Ovary (tissue), 9 donors: Measurements from ENCODE around the gene NCS1. TPM values are rescaled to one million over a fixed set of nuclear protein-coding genes. Genes with fewer than 3 reads are reported as not detected.

Experiments used
- DNase-seq, 5 donors: peaks; one replicate each; pipeline ENCODE4 v3.0.0-alpha.2; 2019 to 2020
- H3K27ac ChIP-seq, 2 donors: fragments of 200-600 bp; one replicate each; pipeline versions ENCODE4 v1.5.1 to v1.8.0; 2019 to 2022
- H3K27me3 ChIP-seq: fragments of 200-600 bp; one replicate; pipeline ENCODE4 v1.8.0; 2022
- H3K36me3 ChIP-seq: fragments of 200-600 bp; sonication (generic); one replicate; pipeline ENCODE4 v1.5.1; 2019
- H3K4me1 ChIP-seq: one replicate; pipeline ENCODE4 v1.8.1; 2013; ENCODE audit warnings: mild to moderate bottlenecking, moderate library complexity; ENCODE audit not compliant: insufficient read depth
- H3K4me3 ChIP-seq: fragments of 200-600 bp; sonication (generic); one replicate; pipeline ENCODE4 v1.5.1; 2017
- H3K9me3 ChIP-seq, 2 donors: fragments of 200-600 bp in 1 of 2; sonication (generic) in 1 of 2; one replicate each; pipeline versions ENCODE4 v1.5.1 to v1.8.1; 2013 to 2019; ENCODE audit warnings: mild to moderate bottlenecking in 1 of 2, moderate library complexity in 1 of 2
- CTCF ChIP-seq, 3 donors: fragments of 450-650 bp in 2 of 3; fragments of 200-600 bp in 1 of 3; IDR thresholded peaks; one replicate each; pipeline versions ENCODE4 v1.5.1 to v1.8.0; 2016 to 2022; ENCODE audit warnings: antibody characterized with exemption in 3 of 3, mild to moderate bottlenecking in 1 of 3
- EP300 ChIP-seq: sonication (generic); formaldehyde crosslinking; IDR thresholded peaks from one replicate; pipeline ENCODE4 v1.6.1; 2017; ENCODE audit warnings: antibody characterized with exemption
- POLR2A ChIP-seq: fragments of 450-650 bp; IDR thresholded peaks from one replicate; pipeline ENCODE4 v1.6.1; 2017; ENCODE audit warnings: antibody characterized with exemption, mild to moderate bottlenecking, moderate library complexity
- WGBS, 3 donors: extraction: QIAGEN DNeasy Blood & Tissue Kit in 1 of 3; methylation state at CpG; one replicate each; pipeline versions ENCODE4 v1.1.5 to v1.1.7; 2013 to 2017; 5-methylcytosine and 5-hydroxymethylcytosine counted together
- intact Hi-C, 4 donors: fragments of 100-400 bp; cut with DNase I; formaldehyde crosslinking; loops; one replicate each; pipeline versions ENCODE4 v1.11.0 to v1.15.1; 2022 to 2023
- polyA plus RNA-seq, 2 donors: library from polyadenylated mRNA; stranded (reverse); fragments of 200-250 nt in 1 of 2; fragments of 350-450 nt in 1 of 2; fragmentation: Illumina TruSeq in 1 of 2; extraction: RNeasy Lipid Tissue Mini Kit (QIAGEN cat#74804) in 1 of 2; gene quantifications; one replicate each; pipeline ENCODE4 v1.2.3, GENCODE V29; 2013 to 2014
- total RNA-seq, 7 donors: library from RNA; depleted of rRNA in 2 of 7; stranded (reverse); fragments of >200 nt in 2 of 7; fragmentation: NEBNext Ultra II Directional in 3 of 7; extraction: Animal tissue kit (Norgen Biotek cat#: 25700) in 3 of 7; gene quantifications; one replicate each; pipeline versions ENCODE4 v1.1.0 to v1.2.4, GENCODE V29; 2016 to 2023
- donor health status: DM: no; HTN: no; CAD: no; lungs with moderate emphysema.
- donor health status: DM: no; HTN: no; CAD: no.
- donor health status: Bipolar disorder and iron deficiency.
- donor health status: DM: yes; HTN: yes; CAD: no.
- donor health status: DM: no; HTN: no; CAD: no.
- donor health status: DM: yes; HTN: yes; CAD: no.

NCS1 gene
- total and polyA plus RNA-seq, 9 donors = 3.6 to 46.7 (median 25.0) TPM

- Histone ChIP-seq H3K36me3 (no peaks in the 10 kb centered on the region), H3K4me3 (no peak overlapping the region), H3K4me1 (no peaks in the 10 kb centered on the region), H3K27ac (no peak overlapping the region), H3K27me3 (no peaks in the 10 kb centered on the region), H3K9me3 (no peaks in the 10 kb centered on the region)
- TF ChIP-seq EP300 = no peak
- no peak for TF ChIP-seq POLR2A
- no peak for TF ChIP-seq CTCF (IDR thresholded peaks at IDR 0.05)
- intact Hi-C loops = no loop called here
- WGBS, 3 donors = 61 to 68% (median 67%) methylated on average over 16 of the region's 16 CpGs
- no peak for DNase-seq
Measured at GRCh38 chr9:130268521-130269211, 96.5 kb downstream of the NCS1 start.

- Histone ChIP-seq H3K27me3 (no peaks in the 10 kb centered on the region), H3K4me1 (no peaks in the 10 kb centered on the region), H3K27ac (no peak overlapping the region), H3K36me3 (no peaks in the 10 kb centered on the region), H3K4me3 (no peak overlapping the region), H3K9me3 (no peaks in the 10 kb centered on the region)
- DNase-seq = no peak
- 26 to 39% (median 29%) methylated on average over 6 of the region's 6 CpGs for WGBS, 3 donors
- intact Hi-C loops = no loop called here
- TF ChIP-seq POLR2A (no peak), CTCF (IDR thresholded peaks at IDR 0.05) (no peak), EP300 (no peak)
Measured at GRCh38 chr9:130271473-130271872, 99.3 kb downstream of the NCS1 start.

GRCh38 chr9:130275156-130275555, 103.0 kb downstream of the NCS1 start:
- H3K4me3 ChIP-seq = no peak overlapping the region
- intact Hi-C loops = no loop called here
- no peaks in the 10 kb centered on the region for H3K9me3 ChIP-seq
- no peaks in the 10 kb centered on the region for H3K27me3 ChIP-seq
- H3K36me3 ChIP-seq = no peaks in the 10 kb centered on the region
- DNase-seq = no peak
- 88 to 92% (median 89%) methylated on average over 9 of the region's 9 CpGs for WGBS, 3 donors
- H3K27ac ChIP-seq = no peak overlapping the region
- no peaks in the 10 kb centered on the region for H3K4me1 ChIP-seq
- TF ChIP-seq EP300 (no peak), POLR2A (no peak), CTCF (IDR thresholded peaks at IDR 0.05) (no peak)

- H3K4me1 ChIP-seq = no peaks in the 10 kb centered on the region
- H3K4me3 ChIP-seq = no peak overlapping the region
- intact Hi-C loops = no loop called here
- H3K27ac ChIP-seq = no peak overlapping the region
- TF ChIP-seq CTCF (IDR thresholded peaks at IDR 0.05) (no peak), EP300 (no peak), POLR2A (no peak)
- no peaks in the 10 kb centered on the region for H3K27me3 ChIP-seq
- DNase-seq = no peak
- H3K9me3 ChIP-seq = no peaks in the 10 kb centered on the region
- H3K36me3 ChIP-seq = no peaks in the 10 kb centered on the region
- 74 to 80% (median 74%) methylated on average over 3 of the region's 3 CpGs for WGBS, 3 donors
Measured at GRCh38 chr9:130276121-130276520, 103.9 kb downstream of the NCS1 start.
